GM18867 (cell line): ENCODE data around the gene MYH2.

ENCODE experiments used
- ATAC-seq: cut with Tn5 transposase; IDR thresholded peaks from one replicate; pipeline ENCODE4 v1.9.1; 2021; ENCODE audit warnings: mild to moderate bottlenecking, moderate library complexity; ENCODE audit not compliant: unreplicated experiment

Gene MYH2

GRCh38 chr17:10516638-10517037 is 32.8 kb downstream of the MYH2 start:
- ATAC-seq: no peak

DNA sequence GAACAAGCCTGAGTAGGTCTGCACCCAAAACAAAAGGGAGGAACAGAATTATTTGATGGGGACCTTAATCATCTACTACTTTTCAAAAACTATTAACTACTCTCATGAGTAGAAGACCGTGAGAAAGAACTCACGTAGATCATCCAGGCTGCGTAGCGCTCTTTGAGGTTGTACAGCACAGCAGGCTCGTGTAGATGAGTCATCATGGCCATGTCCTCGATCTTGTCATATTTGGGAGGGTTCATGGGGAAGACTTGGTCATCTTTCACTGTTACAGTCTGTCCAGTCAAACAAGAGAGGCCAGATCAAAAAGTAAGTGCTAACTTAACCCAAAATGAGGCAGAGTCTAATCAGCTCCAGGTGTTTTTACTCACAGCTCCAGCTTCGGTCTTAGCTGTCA is 33.4 kb downstream of the MYH2 start:
- ATAC-seq: no peak

DNA sequence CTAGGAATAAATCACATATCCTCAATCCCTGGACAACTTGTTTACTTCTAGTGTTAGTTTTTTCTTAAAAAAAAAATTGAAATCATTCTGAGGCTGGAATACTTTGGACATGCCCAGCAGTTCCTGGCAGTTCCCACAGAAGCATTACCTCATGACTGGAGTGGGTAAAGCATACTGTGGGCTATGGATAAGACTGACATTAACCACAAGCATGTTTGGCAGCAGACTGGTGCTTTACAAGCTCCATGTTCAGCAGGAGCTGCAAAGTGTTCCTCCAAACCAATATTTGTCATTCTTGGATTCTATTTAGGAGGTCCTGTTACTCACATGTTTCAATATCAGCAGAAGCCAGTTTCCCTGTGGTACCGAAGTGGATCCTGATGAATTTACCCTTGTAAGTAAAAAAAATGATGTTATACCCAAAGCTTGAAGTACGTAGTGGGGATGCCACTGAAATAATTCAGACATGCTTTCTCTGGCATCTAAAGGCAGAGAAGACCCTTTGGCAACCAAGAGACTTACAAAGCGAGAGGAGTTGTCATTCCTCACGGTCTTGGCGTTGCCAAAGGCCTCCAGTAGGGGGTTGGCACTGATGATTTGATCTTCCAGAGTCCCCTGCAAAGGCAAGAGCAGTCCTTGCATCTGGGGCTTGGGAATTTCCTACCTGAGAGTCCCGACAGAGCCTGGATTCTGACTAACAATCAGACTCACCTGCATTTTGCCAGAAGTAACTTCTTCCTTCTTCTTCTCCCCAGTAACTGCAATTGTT is 36.0 kb downstream of the MYH2 start:
- no peak for ATAC-seq

- ATAC-seq: no peak
Measured at GRCh38 chr17:10512856-10513255, 36.6 kb downstream of the MYH2 start.

- ATAC-seq: no peak
Measured at GRCh38 chr17:10499950-10500349, 49.5 kb downstream of the MYH2 start.

DNA sequence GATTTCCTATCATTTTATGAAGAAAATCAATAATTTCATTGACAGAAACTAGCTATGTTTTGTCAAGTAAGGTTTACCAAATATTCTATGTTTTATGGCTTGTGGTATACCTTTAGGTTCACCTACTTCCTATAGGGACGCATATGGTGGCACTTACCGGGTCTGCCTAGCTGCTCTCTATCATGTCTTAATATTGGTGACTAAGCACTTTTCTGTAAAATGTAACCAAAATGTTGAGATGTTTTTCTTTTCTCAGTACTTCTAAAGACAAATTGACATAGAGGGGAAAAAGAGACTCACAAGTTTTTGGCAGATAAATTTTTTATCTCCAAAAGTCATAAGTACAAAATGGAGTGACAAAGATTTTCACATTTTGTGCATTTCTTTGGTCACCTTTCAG is 57.5 kb downstream of the MYH2 start:
- no peak for ATAC-seq

DNA sequence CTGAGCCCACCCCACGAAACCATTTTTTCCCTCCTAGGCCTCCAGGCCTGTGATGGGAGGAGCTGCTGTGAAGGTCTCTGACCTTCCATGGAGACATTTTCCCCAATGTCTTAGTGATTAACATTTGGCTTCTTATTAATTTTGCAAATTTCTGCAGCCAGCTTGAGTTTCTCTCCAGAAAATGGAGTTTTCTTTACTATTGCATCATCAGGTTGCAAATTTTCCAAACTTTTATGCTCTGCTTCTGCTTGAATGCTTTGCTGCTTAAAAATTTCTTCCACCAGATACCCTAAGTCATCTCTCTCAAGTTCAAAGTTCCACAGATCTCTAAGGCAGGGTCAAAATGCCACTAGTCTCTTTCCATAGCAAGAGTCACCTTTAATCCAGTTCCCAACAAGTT is 67.2 kb downstream of the MYH2 start:
- no peak for ATAC-seq

DNA sequence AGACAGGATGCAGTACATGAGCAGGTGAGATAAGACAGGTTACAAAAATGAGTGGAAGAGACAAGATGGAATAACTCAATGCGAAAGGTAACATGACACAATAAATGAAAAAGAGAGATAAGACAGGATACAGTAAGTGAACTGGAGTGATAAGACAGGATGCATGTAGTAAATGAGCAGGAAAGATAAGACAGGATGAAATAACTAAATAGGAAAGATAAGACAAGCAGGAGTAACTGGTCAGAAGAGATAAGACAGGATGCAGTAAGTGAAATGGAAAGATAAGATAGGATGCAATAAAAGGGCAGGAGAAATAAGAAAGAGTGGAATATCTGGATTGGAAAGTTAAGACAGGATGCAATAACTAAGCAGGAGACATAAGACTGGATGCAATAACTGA is 71.8 kb downstream of the MYH2 start:
- no peak for ATAC-seq

DNA sequence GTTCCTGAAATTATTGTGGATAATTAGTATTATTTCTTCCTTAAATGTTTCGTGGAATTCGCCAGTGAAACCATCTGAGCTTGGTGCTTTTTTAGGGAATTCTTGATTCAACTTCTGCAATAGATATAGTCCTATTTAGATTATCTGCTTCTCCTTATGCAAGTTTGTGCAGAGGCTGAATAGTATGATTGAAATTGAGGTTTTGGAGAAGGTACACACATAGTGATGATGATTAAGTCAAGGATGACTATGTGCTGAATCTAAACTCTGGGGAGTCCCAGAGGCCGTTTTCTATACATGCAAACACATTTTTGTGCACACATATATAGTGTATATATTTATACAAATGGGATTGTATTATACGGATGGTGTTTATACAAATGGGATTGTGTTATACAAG is 74.9 kb downstream of the MYH2 start:
- ATAC-seq: no peak

- no peak for ATAC-seq
Measured at GRCh38 chr17:10471858-10472257, 77.6 kb downstream of the MYH2 start.
